H1 (cell line): ENCODE measurements around the gene MXD1. TPM values are rescaled to one million over a fixed set of nuclear protein-coding genes. Genes with fewer than 3 reads are reported as not detected.

Source experiments
- CTCF ChIA-PET: fragments of 300-600 bp; sonication (Branson Sonifier 250); formaldehyde crosslinking; loops from one replicate; lab custom pipeline; 2021; ENCODE audit not compliant: partially characterized antibody; lab: Charles Lee
- POLR2A ChIA-PET: fragments of 300-600 bp; sonication (Branson Sonifier 250); formaldehyde crosslinking; loops from one replicate; lab custom pipeline; 2021; ENCODE audit warnings: inconsistent platforms; ENCODE audit not compliant: partially characterized antibody; lab: Charles Lee
- DNase-seq, 2 experiments: peaks; one replicate each; pipeline versions ENCODE4 v3.0.0 to v3.0.0-alpha.2; 2010 to 2022; ENCODE audit warnings: low spot score in 2 of 2, low read depth in 1 of 2, mixed read lengths in 1 of 2
- FAIRE-seq: peaks from 2 replicates; lab custom pipeline; 2011; peaks lifted over from hg19 to GRCh38; lab: Jason Lieb, UNC
- H2AFZ ChIP-seq: 2 replicates; pipeline ENCODE4 v1.8.1; 2012; ENCODE audit warnings: low read length, inconsistent platforms
- H2AK5ac ChIP-seq: 2 replicates; pipeline ENCODE4 v1.6.1; 2013; ENCODE audit warnings: low read depth, low read length
- H2BK120ac ChIP-seq: replicated peaks from 2 replicates; pipeline ENCODE3; 2013; ENCODE audit warnings: low read depth, low read length, inconsistent platforms
- H2BK12ac ChIP-seq: 2 replicates; pipeline ENCODE4 v1.6.1; 2013; ENCODE audit warnings: low read depth, low read length
- H2BK15ac ChIP-seq: 2 replicates; pipeline ENCODE4 v1.6.1; 2013; ENCODE audit warnings: low read length
- H2BK20ac ChIP-seq: 2 replicates; pipeline ENCODE4 v1.6.1; 2013; ENCODE audit warnings: low read length
- H2BK5ac ChIP-seq: 2 replicates; pipeline ENCODE4 v1.6.1; 2013; ENCODE audit warnings: low read depth, low read length
- H3K14ac ChIP-seq: 2 replicates; pipeline ENCODE4 v1.6.1; 2013; ENCODE audit warnings: inconsistent platforms; ENCODE audit not compliant: insufficient read length
- H3K18ac ChIP-seq: 2 replicates; pipeline ENCODE4 v1.6.1; 2013; ENCODE audit warnings: low read length; ENCODE audit errors: extremely low read depth
- H3K23ac ChIP-seq: 2 replicates; pipeline ENCODE4 v1.6.1; 2013; ENCODE audit warnings: inconsistent platforms; ENCODE audit not compliant: insufficient read length
- H3K23me2 ChIP-seq: 2 replicates; pipeline ENCODE4 v1.6.1; 2013; ENCODE audit warnings: low read depth, low read length
- H3K27ac ChIP-seq: 2 replicates; pipeline ENCODE4 v1.6.1; 2011; ENCODE audit warnings: low read depth, low read length, inconsistent platforms
- H3K27me3 ChIP-seq, 4 experiments: replicated peaks in 1 of 4; 1 replicate in 1 of 4; 2 replicates in 3 of 4; pipeline versions ENCODE4 v1.6.1 to v1.8.1; 2011 to 2013; ENCODE audit warnings: low read length in 3 of 4, mild to moderate bottlenecking in 3 of 4, inconsistent platforms in 2 of 4, mixed read lengths in 2 of 4, moderate library complexity in 1 of 4; ENCODE audit not compliant: control insufficient read depth in 3 of 4, insufficient read depth in 3 of 4; ENCODE audit errors: extremely low read depth in 1 of 4
- H3K36me3 ChIP-seq, 4 experiments: 2 replicates each; pipeline versions ENCODE4 v1.6.1 to v1.8.1; 2011 to 2013; ENCODE audit warnings: mild to moderate bottlenecking in 4 of 4, low read length in 3 of 4, moderate library complexity in 2 of 4, control low read depth in 1 of 4, inconsistent platforms in 1 of 4; ENCODE audit not compliant: insufficient read depth in 4 of 4, control insufficient read depth in 2 of 4
- H3K4ac ChIP-seq: replicated peaks from 2 replicates; pipeline ENCODE3; 2013; ENCODE audit warnings: low read length, low read depth, mixed read lengths, inconsistent platforms; ENCODE audit not compliant: insufficient read length
- H3K4me1 ChIP-seq, 4 experiments: replicated peaks in 1 of 4; 1 replicate in 1 of 4; 2 replicates in 3 of 4; pipeline versions ENCODE4 v1.6.1 to v1.8.1; 2011 to 2013; ENCODE audit warnings: low read length in 3 of 4, inconsistent platforms in 2 of 4, mixed read lengths in 1 of 4; ENCODE audit not compliant: insufficient read depth in 4 of 4, control insufficient read depth in 3 of 4
- H3K4me2 ChIP-seq, 2 experiments: 2 replicates each; pipeline versions ENCODE4 v1.6.1 to v1.8.1; 2011 to 2013; ENCODE audit warnings: low read depth in 2 of 2, low read length in 2 of 2, control low read depth in 1 of 2, inconsistent platforms in 1 of 2, mild to moderate bottlenecking in 1 of 2; ENCODE audit not compliant: insufficient read depth in 1 of 2
- H3K4me3 ChIP-seq, 4 experiments: fragments of 200-600, 300-600 bp in 1 of 4; sonication (generic), shearing (Covaris generic), sonication (Bioruptor Twin) in 1 of 4; 2 replicates each; pipeline versions ENCODE4 v1.5.1 to v1.8.1; 2011 to 2016; ENCODE audit warnings: low read length in 4 of 4, low read depth in 3 of 4, control low read depth in 2 of 4, inconsistent platforms in 2 of 4, mild to moderate bottlenecking in 2 of 4, mixed read lengths in 1 of 4, moderate library complexity in 1 of 4; ENCODE audit not compliant: insufficient read depth in 2 of 4; ENCODE audit errors: extremely low read depth in 1 of 4
- H3K56ac ChIP-seq: replicated peaks from 2 replicates; pipeline ENCODE3; 2013; ENCODE audit warnings: low read depth, mild to moderate bottlenecking, mixed read lengths, low read length, inconsistent platforms; ENCODE audit not compliant: insufficient read length
- H3K79me1 ChIP-seq: 2 replicates; pipeline ENCODE4 v1.6.1; 2013; ENCODE audit warnings: low read depth, low read length, control low read depth
- H3K79me2 ChIP-seq, 2 experiments: 2 replicates each; pipeline versions ENCODE4 v1.6.1 to v1.8.1; 2012 to 2013; ENCODE audit warnings: low read length in 2 of 2, mild to moderate bottlenecking in 2 of 2, inconsistent platforms in 1 of 2; ENCODE audit not compliant: insufficient read depth in 2 of 2, control insufficient read depth in 1 of 2
- H3K9ac ChIP-seq, 4 experiments: replicated peaks in 1 of 4; 1 replicate in 1 of 4; 2 replicates in 3 of 4; pipeline versions ENCODE4 v1.6.1 to v1.8.1; 2011 to 2013; ENCODE audit warnings: low read depth in 3 of 4, low read length in 3 of 4, control low read depth in 2 of 4, mild to moderate bottlenecking in 2 of 4, moderate library complexity in 2 of 4, inconsistent platforms in 1 of 4; ENCODE audit errors: extremely low read depth in 1 of 4
- H3K9me3 ChIP-seq, 2 experiments: 2 replicates each; pipeline versions ENCODE4 v1.6.1 to v1.8.1; 2012 to 2013; ENCODE audit warnings: mild to moderate bottlenecking in 2 of 2, moderate library complexity in 2 of 2, control low read depth in 1 of 2, inconsistent platforms in 1 of 2, low read depth in 1 of 2, low read length in 1 of 2, mixed read lengths in 1 of 2; ENCODE audit not compliant: insufficient read depth in 2 of 2
- H4K20me1 ChIP-seq, 2 experiments: replicated peaks in 1 of 2; 2 replicates each; pipeline versions ENCODE3 to v1.8.1; 2011 to 2013; ENCODE audit warnings: inconsistent platforms in 2 of 2, low read length in 2 of 2, mild to moderate bottlenecking in 1 of 2; ENCODE audit not compliant: insufficient read depth in 2 of 2, control insufficient read depth in 1 of 2
- H4K5ac ChIP-seq: 2 replicates; pipeline ENCODE4 v1.6.1; 2013; ENCODE audit warnings: low read length, low read depth, mixed read lengths, inconsistent platforms; ENCODE audit not compliant: insufficient read length
- H4K8ac ChIP-seq: 2 replicates; pipeline ENCODE4 v1.8.0; 2013; ENCODE audit warnings: mild to moderate bottlenecking, moderate library complexity, low read length, inconsistent platforms; ENCODE audit not compliant: insufficient read depth; ENCODE audit errors: extremely low read depth
- H4K91ac ChIP-seq: replicated peaks from 2 replicates; pipeline ENCODE3; 2013; ENCODE audit warnings: low read length, mixed read lengths, inconsistent platforms; ENCODE audit not compliant: insufficient read length
- TCF12 ChIP-seq: IDR thresholded peaks from 2 replicates; pipeline ENCODE4 v1.6.1; 2011; ENCODE audit warnings: low read depth, mild to moderate bottlenecking, low read length
- USF2 ChIP-seq: IDR thresholded peaks from 2 replicates; pipeline ENCODE4 v1.6.1; 2011; ENCODE audit warnings: low read length, improper control_type of control experiment
- WGBS, 2 experiments: shearing (Covaris generic) in 1 of 2; methylation state at CpG; one replicate each; pipeline versions ENCODE4 v1.1.6 to v1.1.7; 2013 to 2015; ENCODE audit warnings: low lambda C conversion rate in 2 of 2, mixed read lengths in 2 of 2, inconsistent platforms in 1 of 2, low coverage in 1 of 2, missing lambda C conversion rate in 1 of 2; ENCODE audit not compliant: insufficient replicate concordance in 2 of 2, insufficient coverage in 1 of 2, insufficient read length in 1 of 2; ENCODE audit errors: extremely low coverage in 1 of 2, missing lambda C conversion rate in 1 of 2; 5-methylcytosine and 5-hydroxymethylcytosine counted together
- polyA plus RNA-seq, 7 experiments: library from polyadenylated mRNA; depleted of rRNA in 3 of 7; stranded (reverse) in 5 of 7; unstranded in 2 of 7; fragments of >200 nt in 5 of 7; fragments of 200-250 nt in 2 of 7; gene quantifications; 1 replicate in 5 of 7; 2 replicates in 1 of 7; 4 replicates in 1 of 7; pipeline versions ENCODE4 v1.2.1 to v1.2.3, GENCODE V29; 2011 to 2013; ENCODE audit warnings: missing spikeins in 2 of 7, mixed read lengths in 2 of 7
- total RNA-seq: library from RNA; stranded (reverse); fragmentation: NEBNext Ultra II Directional; extraction: Animal tissue kit (Norgen Biotek cat#: 25700); gene quantifications from 2 replicates; pipeline ENCODE4 v1.2.1, GENCODE V29; 2021

Gene MXD1
- total and polyA plus RNA-seq, 2 of the 8 experiments (the other 6 are each of a cell fraction or from before 2014, with no cell fraction given) = 1.6 to 2.6 TPM

GRCh38 chr2:69975136-69975852 is 60.4 kb downstream of the MXD1 start:
- Histone ChIP-seq H3K4me1 (peaks cover 0 to 4% (median 3%) of the 10 kb centered on the region in 4 experiments; a peak in 4 of 7 replicates), H3K18ac (peak overlapping the region; percentile 28; the same call in 1 of the 2 replicates), H3K4ac (no peak overlapping the region), H3K14ac (no peak overlapping the region), H3K9ac (no peak overlapping the region; a peak in 1 of 7 replicates), H3K36me3 (no peaks in the 10 kb centered on the region), H3K23ac (no peak overlapping the region), H2AFZ (no peak overlapping the region), H3K56ac (no peak overlapping the region)
- TF ChIP-seq USF2 = 0 out of 2 replicates have a peak, but pooled peaks have one; percentile 17
- no peak for TF ChIP-seq TCF12
- TF ChIP-seq, all 59 proteins: peak for 1
- H2BK5ac ChIP-seq = 0 out of 2 replicates have a peak overlapping the region, but pooled peaks have one; percentile 30
- H3K4me2 ChIP-seq = no peak overlapping the region
- H3K23me2 ChIP-seq = no peaks in the 10 kb centered on the region
- no peak overlapping the region for H3K4me3 ChIP-seq
- H2BK20ac ChIP-seq = no peak overlapping the region
- H2AK5ac ChIP-seq = no peak overlapping the region
- H4K91ac ChIP-seq = no peak overlapping the region
- H2BK12ac ChIP-seq = no peak overlapping the region
- CTCF ChIA-PET = interaction anchor here (0.6 to 1.4 kb wide), 8 partner anchors 8 to 244 kb away, joined by 3 to 5 read pairs (median 3); no protein-coding TSS in a partner anchor
- FAIRE-seq = no peak
- 84% methylated on average over 12 of the region's 12 CpGs; no CpG with 5 or more reads in 1 of the 2 experiments for WGBS, 2 experiments
- H2BK120ac ChIP-seq = no peak overlapping the region
- no peak overlapping the region for H4K5ac ChIP-seq
- no peak overlapping the region for H4K8ac ChIP-seq
- H3K27me3 ChIP-seq = no peaks in the 10 kb centered on the region
- no peak overlapping the region for H2BK15ac ChIP-seq
- no peaks in the 10 kb centered on the region for H3K9me3 ChIP-seq
- no peak for DNase-seq
- POLR2A ChIA-PET = interaction anchor here (1.0 to 1.9 kb wide), 2 partner anchors 10 to 110 kb away, joined by 3 to 7 read pairs; no protein-coding TSS in a partner anchor
- no peaks in the 10 kb centered on the region for H4K20me1 ChIP-seq
- H3K79me1 ChIP-seq = no peaks in the 10 kb centered on the region
- no peaks in the 10 kb centered on the region for H3K79me2 ChIP-seq
- no peak overlapping the region for H3K27ac ChIP-seq
